GM12878 (cell line): Measurements from ENCODE around the gene DEK. TPM values are rescaled to one million over a fixed set of nuclear protein-coding genes. Genes with fewer than 3 reads are reported as not detected.

Experiments used
- ATAC-seq: fragments of 200-7000 bp; cut with Tn5 transposase; 3 replicates; pipeline ENCODE4 v1.9.1; 2020; ENCODE audit warnings: mild to moderate bottlenecking, moderate library complexity
- BruUV-seq: library from RNA; stranded (reverse); fragments of 400-500 nt; replicated peaks from 2 replicates; lab custom pipeline; 2021; lab: Mats Ljungman, UMichigan
- CTCF ChIA-PET: fragments of 300-600 bp; sonication (Branson Sonifier 250); formaldehyde crosslinking; extraction: SDS; loops from one replicate; lab custom pipeline; 2021; ENCODE audit warnings: inconsistent platforms; lab: Yijun Ruan, JAX
- POLR2A ChIA-PET: fragments of 350-600 bp; formaldehyde crosslinking; extraction: SDS; loops from one replicate; lab custom pipeline; 2021; ENCODE audit warnings: inconsistent platforms; lab: Charles Lee
- RAD21 ChIA-PET: fragments of 300-600 bp; sonication (Branson Sonifier 250); formaldehyde crosslinking; loops from one replicate; lab custom pipeline; 2023; ENCODE audit warnings: antibody characterized with exemption; ENCODE audit not compliant: unreplicated experiment; lab: Charles Lee
- SMC1A ChIA-PET: fragments of 300-600 bp; sonication (Branson Sonifier 250); formaldehyde crosslinking; loops from one replicate; lab custom pipeline; 2023; ENCODE audit not compliant: unreplicated experiment, uncharacterized antibody; lab: Charles Lee
- DNase-seq: peaks from one replicate; pipeline ENCODE4 v3.0.0-alpha.2; 2011; ENCODE audit warnings: low read depth, low spot score
- FAIRE-seq: peaks from 3 replicates; lab custom pipeline; 2011; peaks lifted over from hg19 to GRCh38; lab: Jason Lieb, UNC
- H2AFZ ChIP-seq: 2 replicates; pipeline ENCODE4 v1.6.0; 2011; ENCODE audit warnings: low read depth, low read length, control low read depth; ENCODE audit not compliant: control insufficient read depth
- H3K27ac ChIP-seq: 2 replicates; pipeline ENCODE4 v1.5.1; 2011; ENCODE audit warnings: control low read depth; ENCODE audit not compliant: control insufficient read depth, insufficient read depth
- H3K27me3 ChIP-seq, 2 experiments: replicated peaks in 1 of 2; 2 replicates each; pipeline versions ENCODE4 v1.6.0 to v1.6.1; 2011; ENCODE audit warnings: low read length in 1 of 2; ENCODE audit not compliant: control insufficient read depth in 2 of 2, insufficient read depth in 2 of 2
- H3K36me3 ChIP-seq, 2 experiments: 2 replicates each; pipeline ENCODE4 v1.5.1; 2011; ENCODE audit warnings: low read length in 1 of 2; ENCODE audit not compliant: control insufficient read depth in 2 of 2, insufficient read depth in 2 of 2
- H3K4me1 ChIP-seq: 2 replicates; pipeline ENCODE4 v1.6.1; 2011; ENCODE audit warnings: mild to moderate bottlenecking, low read length, moderate library complexity, mixed read lengths; ENCODE audit not compliant: control insufficient read depth, insufficient read depth
- H3K4me2 ChIP-seq: 2 replicates; pipeline ENCODE4 v1.6.0; 2011; ENCODE audit warnings: control low read depth; ENCODE audit not compliant: control insufficient read depth, insufficient read depth
- H3K4me3 ChIP-seq: fragments of 200-600 bp; sonication (generic); 2 replicates; pipeline ENCODE4 v1.5.1; 2016
- H3K79me2 ChIP-seq: 2 replicates; pipeline ENCODE4 v1.6.0; 2011; ENCODE audit warnings: low read length; ENCODE audit not compliant: control insufficient read depth, insufficient read depth
- H3K9ac ChIP-seq: 2 replicates; pipeline ENCODE4 v1.8.0; 2011; ENCODE audit warnings: low read length, control low read depth, mixed read lengths; ENCODE audit not compliant: control insufficient read depth, insufficient read depth
- H3K9me3 ChIP-seq: replicated peaks from 3 replicates; pipeline ENCODE4 v1.5.1; 2011; ENCODE audit warnings: mild to moderate bottlenecking, low read length; ENCODE audit not compliant: control insufficient read depth, insufficient read depth
- H4K20me1 ChIP-seq: 2 replicates; pipeline ENCODE4 v1.6.0; 2011; ENCODE audit not compliant: control insufficient read depth, insufficient read depth
- BCL11A ChIP-seq: IDR thresholded peaks from 2 replicates; pipeline ENCODE4 v1.6.1; 2011; ENCODE audit warnings: low read depth, low read length
- BRCA1 ChIP-seq: IDR thresholded peaks from 2 replicates; pipeline ENCODE4 v1.6.1; 2011; ENCODE audit warnings: low read depth, low read length, improper control_type of control experiment
- ETV6 ChIP-seq, 2 experiments: fragments of 450-650 bp in 1 of 2; IDR thresholded peaks in 1 of 2; conservative IDR thresholded peaks in 1 of 2; 2 replicates each; pipeline ENCODE4 v1.6.1; 2014; ENCODE audit warnings: antibody characterized with exemption in 1 of 2, borderline replicate concordance in 1 of 2, low read depth in 1 of 2, mild to moderate bottlenecking in 1 of 2, moderate library complexity in 1 of 2
- FOS ChIP-seq: IDR thresholded peaks from 3 replicates; pipeline ENCODE4 v1.6.1; 2011; ENCODE audit warnings: borderline replicate concordance; ENCODE audit not compliant: insufficient read length; ENCODE audit errors: extremely low read depth
- HDAC6 ChIP-seq: fragments of 200-600 bp; sonication (generic); IDR thresholded peaks from one replicate; pipeline ENCODE4 v1.8.0; 2017; ENCODE audit warnings: antibody characterized with exemption; ENCODE audit not compliant: unreplicated experiment
- RELA ChIP-seq: fragments of 450-650 bp; IDR thresholded peaks from 2 replicates; pipeline ENCODE4 v1.8.0; 2014; ENCODE audit warnings: borderline replicate concordance; ENCODE audit not compliant: partially characterized antibody
- SMAD1 ChIP-seq: fragments of 450-650 bp; IDR thresholded peaks from 2 replicates; pipeline ENCODE4 v1.6.1; 2018; ENCODE audit warnings: mild to moderate bottlenecking, low read depth; ENCODE audit not compliant: partially characterized antibody
- STAT1 ChIP-seq: fragments of 450-650 bp; conservative IDR thresholded peaks from 2 replicates; pipeline ENCODE4 v1.6.1; 2014; ENCODE audit warnings: antibody characterized with exemption, mild to moderate bottlenecking
- TAF1 ChIP-seq: IDR thresholded peaks from 2 replicates; pipeline ENCODE4 v1.6.1; 2011; ENCODE audit warnings: mild to moderate bottlenecking, low read depth, low read length, borderline replicate concordance
- TCF7 ChIP-seq: IDR thresholded peaks from 2 replicates; pipeline ENCODE4 v1.6.1; 2014; ENCODE audit warnings: antibody characterized with exemption, borderline replicate concordance
- WGBS: methylation state at CpG from one replicate; pipeline ENCODE4 v1.1.6; 2016; ENCODE audit warnings: low lambda C conversion rate; ENCODE audit not compliant: insufficient replicate concordance, insufficient coverage; ENCODE audit errors: missing lambda C conversion rate; 5-methylcytosine and 5-hydroxymethylcytosine counted together
- in situ Hi-C: fragments of 300-500 bp; cut with MboI; formaldehyde crosslinking; loops from 9 replicates; pipeline ENCODE4 v1.14.3; 2018; ENCODE audit warnings: mixed read lengths
- intact Hi-C: fragments of 100-400 bp; cut with micrococcal nuclease; formaldehyde crosslinking; loops from one replicate; pipeline ENCODE4 v1.14.2; 2022; ENCODE audit not compliant: unreplicated experiment
- polyA plus RNA-seq, 11 experiments: library from polyadenylated mRNA; depleted of rRNA in 4 of 11; unstranded in 6 of 11; stranded (reverse) in 5 of 11; fragments of >200 nt; fragmentation: Nextera tagmentation in 4 of 11; fragmentation: Illumina TruSeq in 1 of 11; extraction: Ambion mirVana in 4 of 11; extraction: Trizol in 1 of 11; gene quantifications; 1 replicate in 1 of 11; 2 replicates in 10 of 11; pipeline versions ENCODE4 v1.2.1 to v1.2.3, GENCODE V29; 2011 to 2016; ENCODE audit warnings: inconsistent platforms in 2 of 11, missing spikeins in 2 of 11, low read depth in 1 of 11
- total RNA-seq, 4 experiments: library from RNA; depleted of rRNA in 3 of 4; stranded (reverse); fragments of >200 nt in 3 of 4; fragmentation: Illumina TruSeq in 1 of 4; extraction: Trizol in 1 of 4; gene quantifications; 2 replicates each; pipeline versions ENCODE4 v1.2.1 to v1.2.3, GENCODE V29; 2013 to 2021
- TF ChIP-seq, protein P1 (sequence below): IDR thresholded peaks from 2 replicates; pipeline ENCODE4 v1.6.1; 2012; ENCODE audit warnings: low read depth, low read length, improper control_type of control experiment
- TF ChIP-seq, protein P2 (sequence below): fragments of 450-650 bp; IDR thresholded peaks from 2 replicates; pipeline ENCODE4 v1.6.1; 2018; ENCODE audit warnings: borderline replicate concordance, mild to moderate bottlenecking; ENCODE audit not compliant: partially characterized antibody

DEK gene
- total and polyA plus RNA-seq, 10 of the 15 experiments (the other 5 are each of a cell fraction or from before 2014, with no cell fraction given), result 111 to 346 (median 196) TPM

DNA sequence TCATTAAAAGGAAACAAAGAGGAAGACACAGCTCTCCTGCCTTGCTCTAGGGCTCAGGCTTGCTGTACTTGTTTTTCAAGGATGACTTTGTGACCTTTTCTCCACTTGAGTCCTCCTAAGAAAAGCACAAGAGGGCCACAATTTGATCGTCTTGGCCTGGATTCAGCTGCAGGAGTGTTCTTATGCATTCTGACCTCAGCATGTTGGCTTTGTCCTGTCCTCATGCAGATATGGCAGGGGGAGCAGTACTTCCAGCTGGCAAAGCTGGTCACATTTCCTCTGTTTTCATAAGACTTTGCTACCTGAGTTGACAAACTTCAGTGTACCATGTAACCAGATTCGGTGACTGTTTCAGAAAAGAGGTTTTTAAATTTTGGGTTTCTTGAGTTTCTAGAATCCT is 78.3 kb downstream of the DEK start:
- Histone ChIP-seq H2AFZ (no peak overlapping the region; the same call in 1 of the 2 replicates), H3K4me3 (no peak overlapping the region), H4K20me1 (no peaks in the 10 kb centered on the region), H3K9ac (no peak overlapping the region), H3K4me2 (no peak overlapping the region), H3K27me3 (no peaks in the 10 kb centered on the region), H3K4me1 (peaks cover 4% of the 10 kb centered on the region; the same call in 1 of the 2 replicates), H3K27ac (peak overlapping the region; percentile 54), H3K9me3 (no peaks in the 10 kb centered on the region), H3K36me3 (0 out of 4 replicates have a peak, but pooled peaks cover 0 to 2% of the 10 kb centered on the region in 2 experiments), H3K79me2 (no peaks in the 10 kb centered on the region)
- TF ChIP-seq, protein P1, sequence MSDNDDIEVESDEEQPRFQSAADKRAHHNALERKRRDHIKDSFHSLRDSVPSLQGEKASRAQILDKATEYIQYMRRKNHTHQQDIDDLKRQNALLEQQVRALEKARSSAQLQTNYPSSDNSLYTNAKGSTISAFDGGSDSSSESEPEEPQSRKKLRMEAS, result no peak
- TF ChIP-seq ETV6 (conservative IDR thresholded peaks at IDR 0.05 in 1 of 2, IDR thresholded peaks at IDR 0.05 in 1 of 2; ENCODE audit: borderline replicate concordance in 1 of 2, low read depth in 1 of 2), result no peak
- TF ChIP-seq SMAD1, result no peak
- TF ChIP-seq BRCA1, result no peak
- TF ChIP-seq RELA, result no peak
- ATAC-seq (peak; percentile 31; the same call in 1 of the 3 replicates), DNase-seq (no peak), FAIRE-seq (no peak)
- 4% methylated on average over 2 of the region's 2 CpGs for WGBS
- BruUV-seq, result no TSS peak
- CTCF ChIA-PET, result no interaction called here
- in situ Hi-C loops (no loop called here), intact Hi-C loops (no loop called here)
- POLR2A ChIA-PET, result interaction anchor here (0.5 to 0.6 kb wide), 2 partner anchors 11 to 728 kb away, joined by 3 read pairs; no protein-coding TSS in a partner anchor
- RAD21 ChIA-PET, result no interaction called here
- SMC1A ChIA-PET, result interaction anchor here (1.0 to 1.6 kb wide), 2 partner anchors 35 to 138 kb away, joined by 3 read pairs; no protein-coding TSS in a partner anchor

DNA sequence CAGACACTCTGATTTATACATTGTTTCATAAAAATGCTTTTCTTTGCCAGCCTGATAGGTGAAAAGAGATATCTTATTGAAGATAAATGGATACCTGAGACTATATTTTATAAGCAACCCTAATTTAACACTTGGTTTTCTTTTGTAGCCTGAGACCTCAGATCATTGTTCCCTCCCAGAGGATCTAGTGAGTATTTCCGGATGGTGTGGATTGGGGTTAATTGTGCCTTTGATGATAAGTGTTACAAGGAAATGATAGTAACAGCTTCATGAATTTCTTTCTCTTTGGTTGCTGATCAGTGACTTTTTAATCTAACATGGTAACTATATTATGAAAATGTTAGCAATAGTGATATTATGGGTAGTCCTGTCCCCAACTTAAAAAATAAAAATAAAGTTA is 78.7 kb downstream of the DEK start:
- POLR2A ChIA-PET, result interaction anchor here (0.5 to 0.6 kb wide), 2 partner anchors 11 to 727 kb away, joined by 3 read pairs; no protein-coding TSS in a partner anchor
- RAD21 ChIA-PET, result no interaction called here
- intact Hi-C loops, result no loop called here
- H4K20me1 ChIP-seq, result no peaks in the 10 kb centered on the region
- no peaks in the 10 kb centered on the region for H3K79me2 ChIP-seq
- FAIRE-seq, result no peak
- ATAC-seq, result no peak
- 100% methylated on average over 1 of the region's 1 CpG for WGBS
- SMC1A ChIA-PET, result interaction anchor here (1.0 to 1.6 kb wide), 2 partner anchors 35 to 138 kb away, joined by 3 read pairs; no protein-coding TSS in a partner anchor
- no peaks in the 10 kb centered on the region for H3K36me3 ChIP-seq
- no peak overlapping the region for H3K9ac ChIP-seq
- in situ Hi-C loops, result no loop called here
- H3K9me3 ChIP-seq, result no peaks in the 10 kb centered on the region
- H2AFZ ChIP-seq, result no peak overlapping the region
- no peaks in the 10 kb centered on the region for H3K27me3 ChIP-seq
- no peak overlapping the region for H3K4me3 ChIP-seq
- BruUV-seq, result no TSS peak
- peak overlapping the region; percentile 54 for H3K27ac ChIP-seq
- H3K4me2 ChIP-seq, result no peak overlapping the region
- peaks cover 4% of the 10 kb centered on the region; the same call in 1 of the 2 replicates for H3K4me1 ChIP-seq
- CTCF ChIA-PET, result no interaction called here
- no peak for DNase-seq
- no peak for TF ChIP-seq BCL11A
- TF ChIP-seq TAF1, result no peak
- no peak for TF ChIP-seq FOS
- TF ChIP-seq HDAC6, result no peak
- TF ChIP-seq, protein P2, sequence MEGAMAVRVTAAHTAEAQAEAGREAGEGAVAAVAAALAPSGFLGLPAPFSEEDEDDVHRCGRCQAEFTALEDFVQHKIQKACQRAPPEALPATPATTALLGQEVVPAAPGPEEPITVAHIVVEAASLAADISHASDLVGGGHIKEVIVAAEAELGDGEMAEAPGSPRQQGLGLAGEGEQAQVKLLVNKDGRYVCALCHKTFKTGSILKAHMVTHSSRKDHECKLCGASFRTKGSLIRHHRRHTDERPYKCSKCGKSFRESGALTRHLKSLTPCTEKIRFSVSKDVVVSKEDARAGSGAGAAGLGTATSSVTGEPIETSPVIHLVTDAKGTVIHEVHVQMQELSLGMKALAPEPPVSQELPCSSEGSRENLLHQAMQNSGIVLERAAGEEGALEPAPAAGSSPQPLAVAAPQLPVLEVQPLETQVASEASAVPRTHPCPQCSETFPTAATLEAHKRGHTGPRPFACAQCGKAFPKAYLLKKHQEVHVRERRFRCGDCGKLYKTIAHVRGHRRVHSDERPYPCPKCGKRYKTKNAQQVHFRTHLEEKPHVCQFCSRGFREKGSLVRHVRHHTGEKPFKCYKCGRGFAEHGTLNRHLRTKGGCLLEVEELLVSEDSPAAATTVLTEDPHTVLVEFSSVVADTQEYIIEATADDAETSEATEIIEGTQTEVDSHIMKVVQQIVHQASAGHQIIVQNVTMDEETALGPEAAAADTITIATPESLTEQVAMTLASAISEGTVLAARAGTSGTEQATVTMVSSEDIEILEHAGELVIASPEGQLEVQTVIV, result no peak
- no peak for TF ChIP-seq STAT1
- no peak for TF ChIP-seq TCF7
